SK-N-SH treated with all-trans-retinoic acid at 6 μM for 48 hours (cell line): ENCODE results near the gene FRMD3.

ENCODE experiments used
- ATAC-seq: fragments of 200-7000 bp; cut with Tn5 transposase; 3 replicates; pipeline ENCODE4 v1.9.1; 2020; ENCODE audit warnings: mild to moderate bottlenecking, moderate library complexity
- ARNTL ChIP-seq: fragments of 450-650 bp; formaldehyde crosslinking; IDR thresholded peaks from 2 replicates; pipeline ENCODE4 v1.5.0; 2020; ENCODE audit warnings: low read depth, mild to moderate bottlenecking, moderate library complexity, borderline replicate concordance
- BACH2 ChIP-seq: fragments of 250-450 bp; sonication (Bioruptor Pico); IDR thresholded peaks from 2 replicates; pipeline ENCODE4 v1.9.0; 2021; ENCODE audit warnings: mild to moderate bottlenecking, borderline replicate concordance
- CREB5 ChIP-seq: fragments of 250-450 bp; sonication (Bioruptor Pico); IDR thresholded peaks from 2 replicates; pipeline ENCODE4 v1.5.1; 2020; ENCODE audit warnings: low read depth, mild to moderate bottlenecking, moderate library complexity
- CSDC2 ChIP-seq: fragments of 250-450 bp; sonication (Bioruptor Pico); IDR thresholded peaks from 2 replicates; pipeline ENCODE4 v1.5.0; 2020; ENCODE audit warnings: mild to moderate bottlenecking, moderate library complexity
- CSRNP3 ChIP-seq: fragments of 250-450 bp; sonication (Bioruptor Pico); IDR thresholded peaks from 2 replicates; pipeline ENCODE4 v1.5.1; 2021; ENCODE audit warnings: mild to moderate bottlenecking, moderate library complexity
- ESRRG ChIP-seq: fragments of 250-450 bp; sonication (Bioruptor Pico); IDR thresholded peaks from 2 replicates; pipeline ENCODE4 v1.6.1; 2021; ENCODE audit warnings: mild to moderate bottlenecking
- GLIS3 ChIP-seq: fragments of 250-450 bp; sonication (Bioruptor Pico); IDR thresholded peaks from 2 replicates; pipeline ENCODE4 v1.5.0; 2020; ENCODE audit warnings: mild to moderate bottlenecking, moderate library complexity
- ISL1 ChIP-seq: fragments of 250-450 bp; sonication (Bioruptor Pico); IDR thresholded peaks from 2 replicates; pipeline ENCODE4 v2.1.2; 2022; ENCODE audit warnings: mild to moderate bottlenecking, moderate library complexity
- OSR1 ChIP-seq: fragments of 250-450 bp; sonication (Bioruptor Pico); IDR thresholded peaks from 2 replicates; pipeline ENCODE4 v1.8.0; 2022; ENCODE audit warnings: moderate library complexity, mild to moderate bottlenecking, inconsistent platforms
- PATZ1 ChIP-seq: fragments of 250-450 bp; sonication (Bioruptor Pico); IDR thresholded peaks from 2 replicates; pipeline ENCODE4 v1.8.0; 2020; ENCODE audit warnings: mild to moderate bottlenecking, moderate library complexity, borderline replicate concordance
- POU6F1 ChIP-seq: fragments of 250-450 bp; sonication (Bioruptor Pico); IDR thresholded peaks from 2 replicates; pipeline ENCODE4 v1.8.0; 2021; ENCODE audit warnings: low read depth, mild to moderate bottlenecking, moderate library complexity, borderline replicate concordance
- PPARA ChIP-seq: fragments of 250-450 bp; sonication (Bioruptor Pico); IDR thresholded peaks from 2 replicates; pipeline ENCODE4 v1.5.0; 2020; ENCODE audit warnings: mild to moderate bottlenecking, borderline replicate concordance
- RARB ChIP-seq: fragments of 250-450 bp; sonication (Bioruptor Pico); IDR thresholded peaks from 2 replicates; pipeline ENCODE4 v1.8.0; 2021; ENCODE audit warnings: mild to moderate bottlenecking, moderate library complexity
- SNAI2 ChIP-seq: fragments of 250-450 bp; sonication (Bioruptor Pico); IDR thresholded peaks from 2 replicates; pipeline ENCODE4 v1.5.0; 2020; ENCODE audit warnings: mild to moderate bottlenecking, moderate library complexity
- TCF4 ChIP-seq: fragments of 250-450 bp; sonication (Bioruptor Pico); IDR thresholded peaks from 2 replicates; pipeline ENCODE4 v1.8.0; 2021; ENCODE audit warnings: mild to moderate bottlenecking, moderate library complexity, borderline replicate concordance
- TOX ChIP-seq: fragments of 250-450 bp; sonication (Bioruptor Pico); IDR thresholded peaks from 2 replicates; pipeline ENCODE4 v1.8.0; 2021; ENCODE audit warnings: mild to moderate bottlenecking, moderate library complexity, borderline replicate concordance
- TSHZ2 ChIP-seq: fragments of 250-450 bp; sonication (Bioruptor Pico); IDR thresholded peaks from 2 replicates; pipeline ENCODE4 v1.5.0; 2020; ENCODE audit warnings: mild to moderate bottlenecking, moderate library complexity
- ZC3H10 ChIP-seq: fragments of 250-450 bp; sonication (Bioruptor Pico); IDR thresholded peaks from 2 replicates; pipeline ENCODE4 v1.5.1; 2021; ENCODE audit warnings: mild to moderate bottlenecking, moderate library complexity
- ZFP3 ChIP-seq: fragments of 250-450 bp; sonication (Bioruptor Pico); IDR thresholded peaks from 2 replicates; pipeline ENCODE4 v1.5.0; 2020; ENCODE audit warnings: mild to moderate bottlenecking, moderate library complexity
- ZFP30 ChIP-seq: fragments of 450-650 bp; formaldehyde crosslinking; IDR thresholded peaks from 2 replicates; pipeline ENCODE4 v1.5.0; 2022; ENCODE audit warnings: mild to moderate bottlenecking, moderate library complexity
- ZNF565 ChIP-seq: fragments of 450-650 bp; formaldehyde crosslinking; conservative IDR thresholded peaks from 2 replicates; pipeline ENCODE4 v1.5.0; 2020; ENCODE audit warnings: low read depth, mild to moderate bottlenecking, moderate library complexity
- ZNF70 ChIP-seq: fragments of 450-650 bp; formaldehyde crosslinking; IDR thresholded peaks from 2 replicates; pipeline ENCODE4 v1.5.0; 2020; ENCODE audit warnings: mild to moderate bottlenecking, moderate library complexity
- ZNF8 ChIP-seq: fragments of 450-650 bp; formaldehyde crosslinking; IDR thresholded peaks from 2 replicates; pipeline ENCODE4 v1.5.0; 2020; ENCODE audit warnings: mild to moderate bottlenecking, moderate library complexity

Gene FRMD3

GRCh38 chr9:83330207-83331196, 207.7 kb downstream of the FRMD3 start (continued):
- TF ChIP-seq ZFP3 (CRISPR knock-in tag) = no peak
- TF ChIP-seq CSRNP3 (CRISPR knock-in tag) = no peak
- TF ChIP-seq GLIS3 (CRISPR knock-in tag) = no peak
- no peak for TF ChIP-seq ZC3H10
- TF ChIP-seq ESRRG = no peak
- no peak for TF ChIP-seq ARNTL
- TF ChIP-seq POU6F1 (CRISPR knock-in tag) = no peak

GRCh38 chr9:83327750-83328622, 210.2 kb downstream of the FRMD3 start:
- peak; percentile 77 for ATAC-seq
- TF ChIP-seq TSHZ2 (CRISPR knock-in tag) (peak; percentile 89), BACH2 (0 out of 2 replicates have a peak, but pooled peaks have one; percentile 35), ZFP3 (CRISPR knock-in tag) (0 out of 2 replicates have a peak, but pooled peaks have one; percentile 22), TCF4 (CRISPR knock-in tag) (peak; percentile 87), ARNTL (no peak), SNAI2 (CRISPR knock-in tag) (no peak), CSDC2 (CRISPR knock-in tag) (no peak), ISL1 (peak; percentile 88), OSR1 (CRISPR knock-in tag) (no peak), ESRRG (peak; percentile 69; the same call in 1 of the 2 replicates), ZC3H10 (no peak), CSRNP3 (CRISPR knock-in tag) (peak; percentile 76; the same call in 1 of the 2 replicates), PPARA (CRISPR knock-in tag) (no peak; the same call in 1 of the 2 replicates), ZNF8 (CRISPR knock-in tag) (peak; percentile 4; the same call in 1 of the 2 replicates), POU6F1 (CRISPR knock-in tag) (no peak), ZNF565 (CRISPR knock-in tag) (no peak), PATZ1 (no peak), CREB5 (no peak), ZNF70 (CRISPR knock-in tag) (peak; percentile 19; the same call in 1 of the 2 replicates), RARB (CRISPR knock-in tag) (no peak), TOX (no peak), ZFP30 (CRISPR knock-in tag) (no peak), GLIS3 (CRISPR knock-in tag) (peak; percentile 81; the same call in 1 of the 2 replicates)
